Measurements from ENCODE around the gene LDAH. TPM values are rescaled to one million over a fixed set of nuclear protein-coding genes. Genes with fewer than 3 reads are reported as not detected.

LDAH gene
- total and polyA plus RNA-seq, 2 donors (not counting 3 experiments of a cell fraction or from before 2014, with no cell fraction given): 12.3 to 24.0 TPM

GRCh38 chr2:20673686-20674308 is 149.1 kb downstream of the LDAH start:
- Histone ChIP-seq H3K9me1 (replicated peaks; ENCODE audit: control insufficient read depth, extremely low read depth, insufficient read depth, low read length) (no peaks in the 10 kb centered on the region), H3K4me2 (ENCODE audit: insufficient read depth, low read length) (no peak overlapping the region), H3K79me2 (ENCODE audit: control insufficient read depth, insufficient read depth, low read length) (no peaks in the 10 kb centered on the region), H3K4me1 (ENCODE audit: control insufficient read depth, extremely low read depth, insufficient read depth, low read length) (peaks cover 15% of the 10 kb centered on the region), H3K36me3 (ENCODE audit: control insufficient read depth in 2 of 2, extremely low read depth in 1 of 2, insufficient read depth in 2 of 2, low read length in 2 of 2) (peaks cover 0 to 2% of the 10 kb centered on the region in 2 experiments), H3K9ac (replicated peaks; ENCODE audit: extremely low read depth, insufficient read depth, low read length) (no peak overlapping the region), H3K9me3 (replicated peaks; ENCODE audit: control insufficient read depth, insufficient read depth, low read length) (no peaks in the 10 kb centered on the region), H3K4me3 (replicated peaks in 1 of 3; ENCODE audit: insufficient read depth in 1 of 3, low read depth in 1 of 3, low read length in 3 of 3) (no peak overlapping the region), H3K27ac (ENCODE audit: insufficient read depth, low read depth, low read length) (no peak overlapping the region), H4K20me1 (replicated peaks; ENCODE audit: control insufficient read depth, extremely low read depth, insufficient read depth, low read length) (no peaks in the 10 kb centered on the region), H3K27me3 (ENCODE audit: control insufficient read depth in 2 of 2, insufficient read depth in 2 of 2, low read length in 2 of 2) (peaks cover 23 to 31% of the 10 kb centered on the region in 2 experiments), H2AFZ (ENCODE audit: low read depth, low read length) (no peak overlapping the region)
- DNase-seq (ENCODE audit: low read depth, low spot score) (no peak), FAIRE-seq (peak; percentile 52)
- POLR2A ChIA-PET: no interaction called here
- dilution Hi-C loops (cut with MboI; ENCODE audit: extremely low pct_ligation_motif_present, low sequenced_read_pairs): no loop called here
- CTCF ChIA-PET: interaction anchor here (6.3 to 8.5 kb wide), 2 partner anchors 13 to 290 kb away, joined by 58 to 71 read pairs; no protein-coding TSS in a partner anchor
- no TSS peak for BruUV-seq (replicated peaks)
- TF ChIP-seq, protein P1, sequence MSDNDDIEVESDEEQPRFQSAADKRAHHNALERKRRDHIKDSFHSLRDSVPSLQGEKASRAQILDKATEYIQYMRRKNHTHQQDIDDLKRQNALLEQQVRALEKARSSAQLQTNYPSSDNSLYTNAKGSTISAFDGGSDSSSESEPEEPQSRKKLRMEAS (IDR thresholded peaks at IDR 0.05; ENCODE audit: insufficient read depth, insufficient read length): no peak
- TF ChIP-seq MYC (IDR thresholded peaks at IDR 0.05; ENCODE audit: low read depth, low read length) (no peak), GATA2 (IDR thresholded peaks at IDR 0.05; ENCODE audit: insufficient read depth, insufficient read length, low read depth, low read length) (no peak), JUN (IDR thresholded peaks at IDR 0.05; ENCODE audit: borderline replicate concordance, insufficient read depth, insufficient read length, low read depth) (no peak)
- TF ChIP-seq, protein P2, sequence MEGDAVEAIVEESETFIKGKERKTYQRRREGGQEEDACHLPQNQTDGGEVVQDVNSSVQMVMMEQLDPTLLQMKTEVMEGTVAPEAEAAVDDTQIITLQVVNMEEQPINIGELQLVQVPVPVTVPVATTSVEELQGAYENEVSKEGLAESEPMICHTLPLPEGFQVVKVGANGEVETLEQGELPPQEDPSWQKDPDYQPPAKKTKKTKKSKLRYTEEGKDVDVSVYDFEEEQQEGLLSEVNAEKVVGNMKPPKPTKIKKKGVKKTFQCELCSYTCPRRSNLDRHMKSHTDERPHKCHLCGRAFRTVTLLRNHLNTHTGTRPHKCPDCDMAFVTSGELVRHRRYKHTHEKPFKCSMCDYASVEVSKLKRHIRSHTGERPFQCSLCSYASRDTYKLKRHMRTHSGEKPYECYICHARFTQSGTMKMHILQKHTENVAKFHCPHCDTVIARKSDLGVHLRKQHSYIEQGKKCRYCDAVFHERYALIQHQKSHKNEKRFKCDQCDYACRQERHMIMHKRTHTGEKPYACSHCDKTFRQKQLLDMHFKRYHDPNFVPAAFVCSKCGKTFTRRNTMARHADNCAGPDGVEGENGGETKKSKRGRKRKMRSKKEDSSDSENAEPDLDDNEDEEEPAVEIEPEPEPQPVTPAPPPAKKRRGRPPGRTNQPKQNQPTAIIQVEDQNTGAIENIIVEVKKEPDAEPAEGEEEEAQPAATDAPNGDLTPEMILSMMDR (IDR thresholded peaks at IDR 0.05; ENCODE audit: extremely low read depth in 1 of 2, insufficient read depth in 1 of 2, low read depth in 1 of 2, low read length in 2 of 2): no peak
- intact Hi-C loops (cut with micrococcal nuclease): no loop called here

All from endothelial cell of umbilical vein (primary cell).